ENCODE results near the gene COL4A6. TPM values are rescaled to one million over a fixed set of nuclear protein-coding genes. Genes with fewer than 3 reads are reported as not detected.

The COL4A6 gene
- total and polyA plus RNA-seq, 4 donors = under 0.01 to 0.09 (median 0.07) TPM; not detected in 1

GRCh38 chrX:108224727-108225621 is 213.2 kb downstream of the COL4A6 start:
- H3K9ac ChIP-seq (ENCODE audit: low read depth in 1 of 2, low read length in 2 of 2) = no peak overlapping the region
- no peaks in the 10 kb centered on the region for H3K36me3 ChIP-seq (ENCODE audit: control insufficient read depth in 4 of 4, insufficient read depth in 3 of 4, low read depth in 1 of 4, low read length in 3 of 4)
- no peak overlapping the region for H3K4me3 ChIP-seq (ENCODE audit: low read depth in 1 of 3, low read length in 3 of 3)
- WGBS = 33% methylated on average over 11 of the region's 11 CpGs
- no peak for TF ChIP-seq REST (IDR thresholded peaks at IDR 0.05)
- TF ChIP-seq TAF1 (conservative IDR thresholded peaks at IDR 0.05) = no peak
- TF ChIP-seq CTCF (IDR thresholded peaks at IDR 0.05; ENCODE audit: low read depth, low read length, missing input control) = peak; percentile 52
- no peak for TF ChIP-seq EGR1 (IDR thresholded peaks at IDR 0.05; ENCODE audit: low read depth in 2 of 2)
- TF ChIP-seq RAD21 (IDR thresholded peaks at IDR 0.05) = peak; percentile 71 to 82
- no peak for TF ChIP-seq JUND (IDR thresholded peaks at IDR 0.05)
- TF ChIP-seq MAX (IDR thresholded peaks at IDR 0.05) = no peak
- TF ChIP-seq FOXA1 (IDR thresholded peaks at IDR 0.05) = no peak
- TF ChIP-seq GABPA (IDR thresholded peaks at IDR 0.05 in 1 of 2, conservative IDR thresholded peaks at IDR 0.05 in 1 of 2) = no peak
- H3K27ac ChIP-seq (ENCODE audit: low read depth in 1 of 2, low read length in 2 of 2) = no peak overlapping the region
- no peaks in the 10 kb centered on the region for H3K9me3 ChIP-seq (ENCODE audit: control insufficient read depth in 4 of 4, low read length in 3 of 4)
- no peak for DNase-seq (ENCODE audit: low spot score)
- H3K4me1 ChIP-seq (ENCODE audit: control insufficient read depth in 4 of 4, insufficient read depth in 4 of 4, low read length in 3 of 4) = no peaks in the 10 kb centered on the region
- H3K27me3 ChIP-seq (ENCODE audit: control insufficient read depth in 4 of 4, insufficient read depth in 4 of 4, low read length in 3 of 4) = peaks cover 0 to 4% (median 0%) of the 10 kb centered on the region in 4 donors

GRCh38 chrX:108224218-108224617 is 214.0 kb downstream of the COL4A6 start:
- H3K27ac ChIP-seq (ENCODE audit: low read depth in 1 of 2, low read length in 2 of 2) = no peak overlapping the region
- DNase-seq (ENCODE audit: low spot score) = no peak
- 98% methylated on average over 2 of the region's 2 CpGs for WGBS

More at GRCh38 chrX:108224218-108224617, 214.0 kb downstream of the COL4A6 start:
- Histone ChIP-seq H3K27me3 (ENCODE audit: control insufficient read depth in 4 of 4, insufficient read depth in 4 of 4, low read length in 3 of 4) (peaks cover 0 to 4% (median 0%) of the 10 kb centered on the region in 4 donors), H3K9me3 (ENCODE audit: control insufficient read depth in 4 of 4, low read length in 3 of 4) (no peaks in the 10 kb centered on the region), H3K36me3 (ENCODE audit: control insufficient read depth in 4 of 4, insufficient read depth in 3 of 4, low read depth in 1 of 4, low read length in 3 of 4) (no peaks in the 10 kb centered on the region), H3K4me3 (ENCODE audit: low read depth in 1 of 3, low read length in 3 of 3) (no peak overlapping the region), H3K9ac (ENCODE audit: low read depth in 1 of 2, low read length in 2 of 2) (no peak overlapping the region), H3K4me1 (ENCODE audit: control insufficient read depth in 4 of 4, insufficient read depth in 4 of 4, low read length in 3 of 4) (no peaks in the 10 kb centered on the region)
- TF ChIP-seq FOXA1 (IDR thresholded peaks at IDR 0.05) (no peak), JUND (IDR thresholded peaks at IDR 0.05) (no peak), ZBTB33 (IDR thresholded peaks at IDR 0.05) (no peak)
